Uterus (tissue), 2 donors: Measurements from ENCODE around the gene HNRNPAB.

Experiments used
- CTCF ChIP-seq, 4 experiments: fragments of 200-600 bp in 2 of 4; fragments of 450-650 bp in 2 of 4; sonication (generic) in 2 of 4; IDR thresholded peaks; one replicate each; pipeline ENCODE4 v1.5.1; 2016 to 2019; ENCODE audit warnings: antibody characterized with exemption in 4 of 4, mild to moderate bottlenecking in 2 of 4, moderate library complexity in 1 of 4
- POLR2A ChIP-seq, 2 donors: fragments of 450-650 bp; IDR thresholded peaks; one replicate each; pipeline ENCODE4 v1.6.1; 2016; ENCODE audit warnings: antibody characterized with exemption in 2 of 2, mild to moderate bottlenecking in 1 of 2, moderate library complexity in 1 of 2

GRCh38 chr5:178192244-178192643 lies 12.1 kb upstream of the HNRNPAB start:
- TF ChIP-seq CTCF (IDR thresholded peaks at IDR 0.05) (no peak), POLR2A (IDR thresholded peaks at IDR 0.05) (no peak)
